RWPE2 (cell line): ENCODE results near the gene MEIOB.

Experiments used
- ATAC-seq: fragments of 200-7000 bp; cut with Tn5 transposase; 3 replicates; pipeline ENCODE4 v1.9.1; 2021; ENCODE audit warnings: low read depth
- DNase-seq: peaks from one replicate; pipeline ENCODE4 v3.0.0-alpha.2; 2020; ENCODE audit warnings: low spot score
- H3K27ac ChIP-seq: fragments of 450-650 bp; 2 replicates; pipeline ENCODE4 v1.5.1; 2017; ENCODE audit warnings: mild to moderate bottlenecking; ENCODE audit not compliant: poor library complexity, severe bottlenecking
- H3K27me3 ChIP-seq: fragments of 250-450 bp; sonication (Bioruptor Pico); 2 replicates; pipeline ENCODE4 v1.5.1; 2021; ENCODE audit warnings: mild to moderate bottlenecking, moderate library complexity; ENCODE audit not compliant: insufficient read depth, poor library complexity, severe bottlenecking
- H3K36me3 ChIP-seq: fragments of 250-450 bp; sonication (Bioruptor Pico); 2 replicates; pipeline ENCODE4 v1.5.1; 2020; ENCODE audit warnings: low read depth, mild to moderate bottlenecking, moderate library complexity
- H3K4me1 ChIP-seq: fragments of 250-450 bp; sonication (Bioruptor Pico); 2 replicates; pipeline ENCODE4 v1.5.1; 2021; ENCODE audit warnings: mild to moderate bottlenecking, moderate library complexity; ENCODE audit not compliant: insufficient read depth, poor library complexity, severe bottlenecking
- H3K4me3 ChIP-seq: fragments of 250-450 bp; sonication (Bioruptor Pico); 2 replicates; pipeline ENCODE4 v1.5.1; 2021; ENCODE audit warnings: mild to moderate bottlenecking, moderate library complexity; ENCODE audit not compliant: severe bottlenecking
- H3K9me3 ChIP-seq: fragments of 250-450 bp; sonication (Bioruptor Pico); 2 replicates; pipeline ENCODE4 v1.5.1; 2021; ENCODE audit warnings: mild to moderate bottlenecking, moderate library complexity; ENCODE audit not compliant: severe bottlenecking
- CTCF ChIP-seq: fragments of 450-650 bp; IDR thresholded peaks from one replicate; pipeline ENCODE4 v1.5.1; 2017; ENCODE audit warnings: mild to moderate bottlenecking, moderate library complexity; ENCODE audit not compliant: poor library complexity, severe bottlenecking

MEIOB gene

DNA sequence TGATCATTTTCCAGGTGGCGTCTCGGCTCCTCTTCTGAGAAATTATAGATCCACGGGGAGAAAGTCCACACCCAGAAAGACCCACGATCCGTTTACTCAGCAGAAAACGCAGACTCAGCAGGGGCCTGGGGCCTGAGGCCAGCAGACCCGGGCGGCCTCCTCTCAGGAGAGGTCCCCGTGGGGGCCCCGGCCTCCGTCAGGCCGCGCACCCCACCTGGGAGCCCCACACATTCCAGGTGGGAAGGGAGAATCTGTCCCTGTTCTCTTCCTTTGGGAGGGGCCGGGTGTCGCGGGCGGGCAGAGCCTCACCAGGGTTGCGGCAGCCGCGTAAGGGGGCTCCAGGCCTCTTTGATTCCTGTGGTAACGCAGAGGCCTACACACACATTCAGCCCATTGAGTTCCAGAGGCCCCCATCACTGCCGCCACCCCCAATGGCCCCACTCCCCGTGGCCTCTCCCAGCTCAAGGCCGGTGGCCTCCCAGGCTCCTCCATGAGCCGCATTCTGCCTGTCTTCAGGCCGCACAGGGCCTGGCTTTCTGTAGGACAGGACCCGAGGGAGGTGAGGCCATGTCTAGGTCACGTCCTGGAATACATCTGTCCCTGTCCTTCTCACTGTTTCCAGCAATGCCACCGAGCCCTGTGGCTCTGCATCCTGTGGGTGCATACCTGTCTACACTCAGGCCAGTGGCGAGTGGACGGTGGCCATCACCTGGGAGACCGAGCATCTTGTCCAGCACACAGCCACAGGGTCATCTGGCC lies 76.9 kb downstream of the MEIOB start:
- no peak overlapping the region for H3K27ac ChIP-seq
- DNase-seq, result no peak
- no peaks in the 10 kb centered on the region for H3K36me3 ChIP-seq
- peaks cover 8% of the 10 kb centered on the region for H3K9me3 ChIP-seq
- no peaks in the 10 kb centered on the region for H3K4me1 ChIP-seq
- no peak for ATAC-seq
- H3K27me3 ChIP-seq, result no peaks in the 10 kb centered on the region
- H3K4me3 ChIP-seq, result no peak overlapping the region
- no peak for TF ChIP-seq CTCF

DNA sequence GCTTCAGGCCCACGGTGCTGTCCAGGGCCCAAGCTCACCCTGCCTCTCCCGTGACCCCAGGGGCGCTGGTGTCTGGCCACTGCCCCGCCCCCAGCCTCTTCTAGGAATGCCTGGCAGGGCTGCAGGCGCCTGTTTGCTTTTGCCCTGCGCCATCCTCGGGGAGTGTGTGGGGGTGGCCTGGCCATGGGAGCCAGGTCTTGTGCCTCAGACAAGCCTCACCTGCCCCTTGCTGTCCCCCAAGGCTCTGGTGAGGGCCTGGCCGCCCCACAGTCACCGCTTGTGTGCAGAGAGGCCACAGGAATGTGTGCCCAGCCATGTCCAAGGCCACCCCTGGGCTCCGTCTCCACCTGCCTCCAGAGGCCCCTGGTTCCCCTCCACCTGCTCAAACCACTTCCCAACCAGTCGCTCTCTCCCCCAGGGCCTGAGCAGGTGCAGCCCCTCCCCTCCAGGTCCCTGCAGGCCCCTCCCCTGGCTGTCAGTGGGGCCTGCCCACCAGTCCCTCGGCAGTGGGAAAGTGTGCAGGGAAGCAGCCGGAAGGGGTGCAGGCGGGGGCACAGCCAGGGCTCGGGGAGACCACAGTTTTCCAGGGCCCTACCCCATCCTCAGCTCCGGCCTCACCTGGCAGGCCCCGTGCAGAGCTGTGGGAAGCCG lies 77.6 kb downstream of the MEIOB start:
- no peak for TF ChIP-seq CTCF
- DNase-seq (peak; percentile 63), ATAC-seq (peak; percentile 10; the same call in 1 of the 3 replicates)
- Histone ChIP-seq H3K4me1 (no peaks in the 10 kb centered on the region), H3K4me3 (no peak overlapping the region), H3K27ac (no peak overlapping the region), H3K9me3 (peaks cover 8% of the 10 kb centered on the region), H3K36me3 (peaks cover 5% of the 10 kb centered on the region), H3K27me3 (no peaks in the 10 kb centered on the region)

- Histone ChIP-seq H3K9me3 (peaks cover 8% of the 10 kb centered on the region), H3K27ac (no peak within 1 kb of the TSS), H3K36me3 (peaks cover 12% of the 10 kb centered on the region), H3K4me3 (no peak within 1 kb of the TSS), H3K4me1 (no peaks in the 10 kb centered on the region), H3K27me3 (no peaks in the 10 kb centered on the region)
- ATAC-seq (peak; percentile 22; the same call in 1 of the 3 replicates), DNase-seq (no peak)
- TF ChIP-seq CTCF, result no peak
Measured at GRCh38 chr16:1793578-1794220, 78.3 kb downstream of the MEIOB start, which contains the start of gene IGFALS. Gene IGFALS (minus strand): TSS chr16:1793705. CDS start chr16:1793652, 53 bp downstream.

GRCh38 chr16:1792836-1793577 lies 79.0 kb downstream of the MEIOB start:
- Histone ChIP-seq H3K4me3 (no peak overlapping the region), H3K27ac (no peak overlapping the region), H3K36me3 (peaks cover 17% of the 10 kb centered on the region), H3K9me3 (peaks cover 5% of the 10 kb centered on the region), H3K4me1 (no peaks in the 10 kb centered on the region), H3K27me3 (no peaks in the 10 kb centered on the region)
- ATAC-seq, result no peak
- TF ChIP-seq CTCF, result no peak
- DNase-seq, result peak; percentile 66
